Naive thymus-derived CD4-positive, alpha-beta T cell (primary cell): Measurements from ENCODE around the gene PCDHGB2. TPM values are rescaled to one million over a fixed set of nuclear protein-coding genes. Genes with fewer than 3 reads are reported as not detected.
A peak's percentile ranks its signal among the peaks of the same experiment; 100 is the strongest.
"Not testable (repeated sequence)": the region's sequence is repeated elsewhere in the genome, so short reads cannot be mapped to it uniquely, and the experiment has no call there.

Source experiments
- ATAC-seq: fragments of 150-1000 bp; cut with Tn5 transposase; 2 replicates; pipeline ENCODE4 v1.10.0; 2021; ENCODE audit warnings: mild to moderate bottlenecking, moderate library complexity
- CTCF ChIA-PET: fragments of 350-600 bp; sonication (Branson Sonifier 250); formaldehyde crosslinking; loops from one replicate; lab custom pipeline; 2021; ENCODE audit warnings: antibody characterized with exemption; lab: Charles Lee
- POLR2A ChIA-PET: fragments of 350-600 bp; sonication (Branson Sonifier 250); formaldehyde crosslinking; loops from one replicate; lab custom pipeline; 2021; ENCODE audit warnings: antibody characterized with exemption, inconsistent platforms; lab: Charles Lee
- DNase-seq, 9 donors: peaks; one replicate each; pipeline versions ENCODE4 v3.0.0 to v3.0.0-alpha.2; 2020 to 2022; ENCODE audit warnings: mixed read lengths in 1 of 9
- H3K27ac ChIP-seq: one replicate; pipeline ENCODE4 v1.7.0; 2013; ENCODE audit warnings: mild to moderate bottlenecking, low read depth, low read length, moderate library complexity
- H3K27me3 ChIP-seq, 2 donors: one replicate each; pipeline ENCODE4 v1.7.0; 2013; ENCODE audit warnings: low read length in 2 of 2, mild to moderate bottlenecking in 2 of 2, moderate library complexity in 2 of 2; ENCODE audit not compliant: control insufficient read depth in 2 of 2, insufficient read depth in 2 of 2
- H3K36me3 ChIP-seq, 3 experiments: 1 replicate in 2 of 3; 2 replicates in 1 of 3; pipeline ENCODE4 v1.7.0; 2013; ENCODE audit warnings: low read length in 3 of 3, mild to moderate bottlenecking in 3 of 3, moderate library complexity in 1 of 3; ENCODE audit not compliant: insufficient read depth in 3 of 3, control insufficient read depth in 2 of 3
- H3K4me1 ChIP-seq, 2 donors: one replicate each; pipeline ENCODE4 v1.7.0; 2013; ENCODE audit warnings: low read length in 2 of 2, mild to moderate bottlenecking in 2 of 2, moderate library complexity in 1 of 2; ENCODE audit not compliant: control insufficient read depth in 2 of 2, insufficient read depth in 2 of 2
- H3K4me3 ChIP-seq: 2 replicates; pipeline ENCODE4 v1.7.0; 2013; ENCODE audit warnings: mild to moderate bottlenecking, low read length
- H3K9me3 ChIP-seq, 3 experiments: 1 replicate in 2 of 3; 2 replicates in 1 of 3; pipeline ENCODE4 v1.7.0; 2013; ENCODE audit warnings: low read length in 3 of 3; ENCODE audit not compliant: control insufficient read depth in 2 of 3
- H3K27ac Mint-ChIP-seq, 9 donors: one replicate each; pipeline ENCODE4 v1.8.0; 2020 to 2022; ENCODE audit warnings: mixed read lengths in 9 of 9, mild to moderate bottlenecking in 8 of 9, moderate library complexity in 5 of 9, inconsistent platforms in 2 of 9
- H3K27me3 Mint-ChIP-seq, 5 donors: one replicate each; pipeline ENCODE4 v1.8.0; 2021 to 2022; ENCODE audit warnings: mixed read lengths in 5 of 5, mild to moderate bottlenecking in 1 of 5
- H3K36me3 Mint-ChIP-seq, 5 donors: one replicate each; pipeline ENCODE4 v1.8.0; 2020 to 2022; ENCODE audit warnings: mixed read lengths in 5 of 5, mild to moderate bottlenecking in 3 of 5, inconsistent platforms in 1 of 5
- H3K4me1 Mint-ChIP-seq, 7 donors: one replicate each; pipeline ENCODE4 v1.8.0; 2020 to 2022; ENCODE audit warnings: mixed read lengths in 7 of 7, mild to moderate bottlenecking in 3 of 7, inconsistent platforms in 1 of 7
- H3K4me3 Mint-ChIP-seq, 10 donors: one replicate each; pipeline ENCODE4 v1.8.0; 2020 to 2022; ENCODE audit warnings: mild to moderate bottlenecking in 10 of 10, mixed read lengths in 10 of 10, moderate library complexity in 6 of 10, inconsistent platforms in 2 of 10
- H3K9me3 Mint-ChIP-seq, 11 donors: one replicate each; pipeline ENCODE4 v1.8.0; 2020 to 2022; ENCODE audit warnings: mixed read lengths in 11 of 11, mild to moderate bottlenecking in 4 of 11, inconsistent platforms in 1 of 11, moderate library complexity in 1 of 11
- intact Hi-C, 2 donors: fragments of 100-400 bp; cut with micrococcal nuclease; formaldehyde crosslinking; loops; one replicate each; pipeline ENCODE4 v1.15.1; 2023
- polyA plus RNA-seq, 2 donors: library from polyadenylated mRNA; unstranded; fragments of 300-500 nt; fragmentation: Illumina TruSeq; gene quantifications; one replicate each; pipeline ENCODE4 v1.2.3, GENCODE V29; 2021
- total RNA-seq, 6 experiments: library from RNA in 5 of 6; stranded (reverse) in 5 of 6; gene quantifications; 1 replicate in 5 of 6; 2 replicates in 1 of 6; pipeline ENCODE4 v1.2.3 and lab custom pipeline; 2021 to 2026

PCDHGB2 gene
- total and polyA plus RNA-seq, 7 experiments from 2014 or later = 0.24 to 1.3 (median 0.36) TPM; not detected in 3

DNA sequence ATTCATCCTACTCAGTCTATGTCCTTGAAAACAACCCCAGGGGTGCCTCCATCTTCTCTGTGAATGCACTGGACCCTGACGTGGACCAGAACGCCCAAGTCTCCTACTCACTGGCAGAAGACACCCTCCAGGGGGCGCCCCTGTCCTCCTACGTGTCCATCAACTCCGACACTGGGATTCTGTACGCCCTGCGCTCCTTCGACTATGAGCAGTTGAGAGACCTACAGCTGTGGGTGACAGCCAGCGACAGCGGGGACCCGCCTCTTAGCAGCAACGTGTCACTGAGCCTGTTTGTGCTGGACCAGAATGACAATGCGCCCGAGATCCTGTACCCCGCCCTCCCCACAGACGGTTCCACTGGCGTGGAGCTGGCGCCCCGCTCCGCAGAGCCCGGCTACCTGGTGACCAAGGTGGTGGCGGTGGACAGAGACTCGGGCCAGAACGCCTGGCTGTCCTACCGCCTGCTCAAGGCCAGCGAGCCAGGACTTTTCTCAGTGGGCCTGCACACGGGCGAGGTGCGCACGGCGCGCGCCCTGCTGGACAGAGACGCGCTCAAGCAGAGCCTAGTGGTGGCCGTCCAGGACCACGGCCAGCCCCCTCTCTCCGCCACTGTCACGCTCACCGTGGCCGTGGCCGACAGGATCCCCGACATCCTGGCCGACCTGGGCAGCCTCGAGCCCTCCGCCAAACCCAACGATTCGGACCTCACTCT lies 15.8 kb downstream of the PCDHGB2 start:
- DNase-seq, POLR2A ChIA-PET, intact Hi-C loops, H3K4me1 ChIP-seq, H3K4me1 Mint-ChIP-seq, ATAC-seq, H3K36me3 ChIP-seq, CTCF ChIA-PET, H3K27ac Mint-ChIP-seq, H3K27ac ChIP-seq, H3K4me3 Mint-ChIP-seq, H3K27me3 ChIP-seq, H3K4me3 ChIP-seq: not testable (repeated sequence)
- Mint-ChIP-seq H3K36me3 (peaks cover 2 to 22% (median 10%) of the 10 kb centered on the region in 5 donors), H3K9me3 (peaks cover 8 to 91% (median 47%) of the 10 kb centered on the region in 11 donors), H3K27me3 (peaks cover 19 to 79% (median 69%) of the 10 kb centered on the region in 5 donors)
- peaks cover 0 to 46% (median 0%) of the 10 kb centered on the region in 3 experiments for H3K9me3 ChIP-seq

DNA sequence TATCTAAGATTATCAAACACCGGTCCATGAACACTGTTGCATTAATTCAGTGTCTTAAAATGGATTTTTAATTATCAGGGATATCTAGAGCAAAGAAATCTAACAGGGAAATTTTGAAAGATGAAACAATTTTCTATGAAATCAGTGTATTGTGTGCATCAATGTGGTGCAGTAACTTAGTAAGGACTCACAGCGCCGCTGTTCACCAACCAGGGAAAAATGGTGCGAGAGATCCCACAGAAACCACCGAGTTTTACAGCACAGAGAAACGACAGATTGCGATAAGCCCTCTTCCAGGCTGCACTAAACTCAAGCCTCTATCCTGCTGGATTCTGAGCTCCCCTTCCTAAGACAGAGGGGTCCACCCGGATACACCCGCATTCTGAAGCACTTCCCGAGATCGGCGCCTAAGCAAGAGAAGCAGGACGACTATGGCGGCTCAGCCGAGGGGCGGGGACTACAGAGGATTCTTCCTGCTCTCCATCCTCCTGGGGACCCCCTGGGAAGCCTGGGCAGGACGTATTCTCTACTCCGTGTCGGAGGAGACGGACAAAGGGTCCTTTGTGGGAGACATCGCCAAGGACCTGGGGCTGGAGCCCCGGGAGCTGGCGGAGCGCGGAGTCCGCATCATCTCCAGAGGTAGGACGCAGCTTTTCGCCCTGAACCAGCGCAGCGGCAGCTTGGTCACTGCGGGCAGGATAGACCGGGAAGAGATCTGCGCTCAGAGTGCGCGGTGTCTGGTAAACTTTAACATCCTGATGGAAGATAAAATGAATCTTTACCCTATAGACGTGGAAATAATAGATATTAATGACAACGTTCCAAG lies 22.9 kb downstream of the PCDHGB2 start, which contains the start of gene PCDHGA7:
PCDHGA7 (plus strand) TSS at position 274 of the 826 bp plus-strand sequence; CDS start at position 432, 158 bp downstream.
- H3K27me3 Mint-ChIP-seq = peaks cover 36 to 85% (median 79%) of the 10 kb centered on the region in 5 donors
- CTCF ChIA-PET = no interaction called here
- ATAC-seq = peak; percentile 36

DNA sequence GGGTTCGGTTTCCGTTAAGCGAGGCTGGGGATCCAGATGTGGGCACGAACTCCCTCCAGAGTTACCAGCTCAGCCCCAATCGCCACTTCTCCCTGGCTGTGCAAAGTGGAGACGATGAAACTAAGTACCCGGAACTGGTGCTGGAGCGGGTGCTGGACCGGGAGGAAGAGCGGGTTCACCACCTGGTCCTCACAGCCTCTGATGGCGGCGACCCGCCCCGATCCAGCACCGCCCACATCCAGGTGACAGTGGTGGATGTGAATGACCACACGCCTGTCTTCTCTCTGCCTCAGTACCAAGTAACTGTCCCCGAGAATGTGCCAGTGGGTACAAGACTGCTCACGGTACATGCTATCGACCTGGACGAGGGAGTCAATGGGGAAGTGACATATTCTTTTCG lies 23.6 kb downstream of the PCDHGB2 start:
- Histone ChIP-seq H3K4me3 (no peak overlapping the region), H3K27me3 (peaks cover 0 to 18% of the 10 kb centered on the region in 2 donors), H3K27ac (no peak overlapping the region), H3K9me3 (peaks cover 0 to 31% (median 0%) of the 10 kb centered on the region in 3 experiments), H3K4me1 (no peaks in the 10 kb centered on the region), H3K36me3 (no peaks in the 10 kb centered on the region)
- intact Hi-C loops = no loop called here
- POLR2A ChIA-PET = no interaction called here
- DNase-seq (no peak), ATAC-seq (no peak)
- Mint-ChIP-seq H3K9me3 (peaks cover 0 to 85% (median 44%) of the 10 kb centered on the region in 11 donors), H3K4me1 (peaks cover 0 to 4% (median 0%) of the 10 kb centered on the region in 7 donors), H3K4me3 (peak overlapping the region in 2 of 10 donors; percentile 2 to 64), H3K36me3 (peaks cover 0 to 19% (median 10%) of the 10 kb centered on the region in 5 donors), H3K27me3 (peaks cover 38 to 86% (median 81%) of the 10 kb centered on the region in 5 donors), H3K27ac (no peak overlapping the region)
- CTCF ChIA-PET = no interaction called here

More for the DNA sequence above, 22.9 kb downstream of the PCDHGB2 start, which contains the start of gene PCDHGA7:
- Mint-ChIP-seq H3K4me3 (peak within 1 kb of the TSS; percentile 46 to 83 (median 70)), H3K9me3 (peaks cover 0 to 87% (median 41%) of the 10 kb centered on the region in 11 donors), H3K36me3 (peaks cover 0 to 17% (median 10%) of the 10 kb centered on the region in 5 donors), H3K27ac (peak within 1 kb of the TSS in 1 of 9 donors; percentile 14), H3K4me1 (peaks cover 0 to 4% (median 0%) of the 10 kb centered on the region in 7 donors)
- H3K9me3 ChIP-seq = peaks cover 0 to 30% (median 0%) of the 10 kb centered on the region in 3 experiments
- intact Hi-C loops = no loop called here
- H3K4me3 ChIP-seq = no peak within 1 kb of the TSS
- DNase-seq = no peak
- no peaks in the 10 kb centered on the region for H3K36me3 ChIP-seq
- H3K27me3 ChIP-seq = peaks cover 0 to 18% of the 10 kb centered on the region in 2 donors
- H3K27ac ChIP-seq = no peak within 1 kb of the TSS
- no peaks in the 10 kb centered on the region for H3K4me1 ChIP-seq
- POLR2A ChIA-PET = no interaction called here

DNA sequence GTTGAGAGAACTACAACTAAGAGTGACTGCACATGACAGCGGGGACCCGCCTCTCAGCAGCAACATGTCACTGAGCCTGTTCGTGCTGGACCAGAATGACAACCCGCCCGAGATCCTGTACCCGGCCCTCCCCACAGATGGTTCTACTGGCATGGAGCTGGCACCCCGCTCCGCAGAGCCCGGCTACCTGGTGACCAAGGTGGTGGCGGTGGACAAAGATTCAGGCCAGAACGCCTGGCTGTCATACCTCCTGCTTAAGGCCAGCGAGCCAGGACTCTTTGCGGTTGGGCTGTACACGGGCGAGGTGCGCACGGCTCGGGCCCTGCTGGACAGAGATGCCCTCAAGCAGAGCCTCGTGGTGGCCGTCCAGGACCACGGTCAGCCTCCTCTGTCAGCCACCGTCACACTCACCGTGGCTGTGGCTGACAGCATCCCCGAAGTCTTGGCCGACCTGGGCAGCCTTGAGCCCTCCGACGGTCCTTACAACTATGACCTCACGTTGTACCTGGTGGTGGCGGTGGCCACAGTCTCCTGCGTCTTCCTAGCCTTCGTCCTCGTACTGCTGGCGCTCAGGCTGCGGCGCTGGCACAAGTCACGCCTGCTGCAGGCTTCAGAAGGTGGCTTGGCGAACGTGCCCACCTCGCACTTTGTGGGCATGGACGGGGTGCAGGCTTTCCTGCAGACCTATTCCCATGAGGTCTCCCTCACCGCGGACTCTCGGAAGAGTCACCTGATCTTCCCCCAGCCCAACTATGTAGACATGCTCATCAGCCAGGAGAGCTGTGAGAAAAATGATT lies 24.9 kb downstream of the PCDHGB2 start:
- no peaks in the 10 kb centered on the region for H3K36me3 ChIP-seq
- peaks cover 0 to 27% (median 10%) of the 10 kb centered on the region in 5 donors for H3K36me3 Mint-ChIP-seq
- no peak for DNase-seq
- H3K4me1 ChIP-seq = no peaks in the 10 kb centered on the region
- H3K27ac ChIP-seq = no peak overlapping the region
- H3K9me3 Mint-ChIP-seq = peaks cover 0 to 86% (median 55%) of the 10 kb centered on the region in 11 donors
- no peak overlapping the region for H3K4me3 ChIP-seq
- H3K4me3 Mint-ChIP-seq = no peak overlapping the region
- H3K9me3 ChIP-seq = peaks cover 0 to 42% (median 0%) of the 10 kb centered on the region in 3 experiments
- H3K27me3 Mint-ChIP-seq = peaks cover 41 to 86% (median 81%) of the 10 kb centered on the region in 5 donors
- H3K27me3 ChIP-seq = peaks cover 0 to 18% of the 10 kb centered on the region in 2 donors
- CTCF ChIA-PET = interaction anchor here (0.6 kb wide), 1 partner anchor 21 kb away, joined by 8 read pairs; no protein-coding TSS in a partner anchor
- POLR2A ChIA-PET = no interaction called here
- H3K4me1 Mint-ChIP-seq = peaks cover 0 to 4% (median 0%) of the 10 kb centered on the region in 7 donors
- no peak for ATAC-seq
- intact Hi-C loops = no loop called here
- no peak overlapping the region for H3K27ac Mint-ChIP-seq

DNA sequence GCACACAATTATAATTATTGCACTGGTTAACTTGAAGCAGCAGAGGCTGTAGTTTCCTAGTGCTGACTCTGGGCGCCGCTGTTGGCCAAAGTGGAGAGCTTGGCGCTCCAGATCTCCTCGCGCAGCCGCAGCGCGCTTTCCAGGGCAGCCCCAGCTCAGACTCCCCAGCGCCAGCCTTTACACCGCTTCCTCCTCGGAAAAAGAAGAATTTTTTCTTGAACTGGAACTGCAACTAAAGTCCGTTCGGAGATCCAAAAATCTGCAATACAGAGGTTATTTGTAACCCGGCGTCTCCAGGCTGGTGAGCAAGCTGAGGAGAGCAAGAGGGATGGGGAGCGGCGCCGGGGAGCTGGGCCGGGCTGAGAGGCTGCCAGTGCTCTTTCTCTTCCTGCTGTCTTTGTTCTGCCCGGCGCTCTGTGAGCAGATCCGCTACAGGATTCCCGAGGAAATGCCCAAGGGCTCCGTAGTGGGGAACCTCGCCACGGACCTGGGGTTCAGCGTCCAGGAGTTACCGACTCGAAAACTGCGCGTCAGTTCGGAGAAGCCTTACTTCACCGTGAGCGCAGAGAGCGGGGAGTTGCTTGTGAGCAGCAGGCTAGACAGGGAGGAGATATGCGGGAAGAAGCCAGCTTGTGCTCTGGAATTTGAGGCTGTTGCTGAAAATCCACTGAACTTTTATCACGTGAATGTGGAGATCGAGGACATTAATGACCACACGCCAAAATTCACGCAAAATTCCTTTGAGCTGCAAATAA lies 27.9 kb downstream of the PCDHGB2 start, which contains the start of gene PCDHGB4:
PCDHGB4 (plus strand) TSS at position 142 of the 755 bp plus-strand sequence; CDS start at position 329, 187 bp downstream.
- peaks cover 0 to 45% (median 0%) of the 10 kb centered on the region in 3 experiments for H3K9me3 ChIP-seq

More for the DNA sequence above, 27.9 kb downstream of the PCDHGB2 start, which contains the start of gene PCDHGB4:
- Mint-ChIP-seq H3K27me3 (peaks cover 36 to 85% (median 81%) of the 10 kb centered on the region in 5 donors), H3K36me3 (peaks cover 5 to 31% (median 10%) of the 10 kb centered on the region in 5 donors), H3K4me3 (peak within 1 kb of the TSS in 9 of 10 donors; percentile 19 to 68 (median 50)), H3K9me3 (peaks cover 0 to 90% (median 56%) of the 10 kb centered on the region in 11 donors)
- H3K4me3 ChIP-seq, H3K27ac Mint-ChIP-seq, POLR2A ChIA-PET, intact Hi-C loops, CTCF ChIA-PET, H3K4me1 ChIP-seq, H3K36me3 ChIP-seq, H3K4me1 Mint-ChIP-seq, H3K27ac ChIP-seq: not testable (repeated sequence)
- DNase-seq (peak in 3 of 9 donors; percentile 8 to 24 (median 8)), ATAC-seq (peak; percentile 74)
- peaks cover 4 to 16% of the 10 kb centered on the region in 2 donors for H3K27me3 ChIP-seq
